ENCODE results near the gene TEX101. TPM values are rescaled to one million over a fixed set of nuclear protein-coding genes. Genes with fewer than 3 reads are reported as not detected.
"Not testable (repeated sequence)": the region's sequence is repeated elsewhere in the genome, so short reads cannot be mapped to it uniquely, and the experiment has no call there.

The TEX101 gene
- total RNA-seq, 5 donors from 2014 or later (not counting 1 experiment from before 2014, with no cell fraction given), result not detected

GRCh38 chr19:43380008-43380407, 34.7 kb upstream of the TEX101 start:
- no peaks in the 10 kb centered on the region for H3K9me3 Mint-ChIP-seq
- Histone ChIP-seq H3K9me3 (no peaks in the 10 kb centered on the region), H3K36me3 (ENCODE audit: control insufficient read depth in 2 of 2, extremely low read depth in 1 of 2, insufficient read depth in 1 of 2, low read length in 1 of 2) (no peaks in the 10 kb centered on the region), H3K27ac (ENCODE audit: low read length) (no peak overlapping the region), H3K27me3 (replicated peaks in 1 of 2; ENCODE audit: control insufficient read depth in 2 of 2, extremely low read depth in 1 of 2, insufficient read depth in 2 of 2, low read length in 1 of 2) (no peaks in the 10 kb centered on the region), H3K4me1 (ENCODE audit: control insufficient read depth in 1 of 2, extremely low read depth in 1 of 2, insufficient read depth in 2 of 2, low read length in 2 of 2) (no peaks in the 10 kb centered on the region), H3K4me3 (ENCODE audit: control insufficient read depth in 1 of 2, extremely low read depth in 1 of 2, low read length in 1 of 2) (no peak overlapping the region)
- ATAC-seq (replicated peaks in 1 of 4), result no peak
- ChIA-PET CTCF (no interaction called here), POLR2A (no interaction called here)
- H3K27me3 Mint-ChIP-seq, result peaks cover 9 to 14% of the 10 kb centered on the region in 2 donors
- H3K36me3 Mint-ChIP-seq, result no peaks in the 10 kb centered on the region
- 95% methylated on average over 14 of the region's 14 CpGs for WGBS (ENCODE audit: insufficient coverage)
- no peak overlapping the region for H3K27ac Mint-ChIP-seq
- no peak overlapping the region for H3K4me3 Mint-ChIP-seq
- no peak for DNase-seq
- H3K4me1 Mint-ChIP-seq, result no peaks in the 10 kb centered on the region

- H3K36me3 ChIP-seq (ENCODE audit: control insufficient read depth in 2 of 2, extremely low read depth in 1 of 2, insufficient read depth in 1 of 2, low read length in 1 of 2), result no peaks in the 10 kb centered on the region
- H3K9me3 ChIP-seq, result no peaks in the 10 kb centered on the region
- no peak overlapping the region for H3K4me3 ChIP-seq (ENCODE audit: control insufficient read depth in 1 of 2, extremely low read depth in 1 of 2, low read length in 1 of 2)
- Mint-ChIP-seq H3K27ac (no peak overlapping the region), H3K27me3 (peaks cover 9 to 14% of the 10 kb centered on the region in 2 donors), H3K4me3 (no peak overlapping the region), H3K4me1 (no peaks in the 10 kb centered on the region), H3K9me3 (peaks cover under 1 to 2% (median 2%) of the 10 kb centered on the region in 3 donors), H3K36me3 (no peaks in the 10 kb centered on the region)
- CTCF ChIA-PET, result no interaction called here
- no peaks in the 10 kb centered on the region for H3K27me3 ChIP-seq (replicated peaks in 1 of 2; ENCODE audit: control insufficient read depth in 2 of 2, extremely low read depth in 1 of 2, insufficient read depth in 2 of 2, low read length in 1 of 2)
- ATAC-seq (replicated peaks in 1 of 4) (no peak), DNase-seq (no peak)
- POLR2A ChIA-PET, result no interaction called here
- no peak overlapping the region for H3K27ac ChIP-seq (ENCODE audit: low read length)
- whole genome bisulfite sequencing (ENCODE audit: insufficient coverage), result 61% methylated on average over 2 of the region's 4 CpGs
- H3K4me1 ChIP-seq (ENCODE audit: control insufficient read depth in 1 of 2, extremely low read depth in 1 of 2, insufficient read depth in 2 of 2, low read length in 2 of 2), result no peaks in the 10 kb centered on the region
These were observed 33.8 kb upstream of the TEX101 start for GRCh38 chr19:43380771-43381386.

GRCh38 chr19:43382586-43383216, 32.0 kb upstream of the TEX101 start:
- H3K27ac ChIP-seq (ENCODE audit: low read length); POLR2A ChIA-PET; H3K36me3 Mint-ChIP-seq; H3K4me1 Mint-ChIP-seq; H3K4me1 ChIP-seq (ENCODE audit: control insufficient read depth in 1 of 2, extremely low read depth in 1 of 2, insufficient read depth in 2 of 2, low read length in 2 of 2); ATAC-seq (replicated peaks in 1 of 4); H3K4me3 Mint-ChIP-seq; CTCF ChIA-PET; H3K9me3 ChIP-seq; H3K27me3 ChIP-seq (replicated peaks in 1 of 2; ENCODE audit: control insufficient read depth in 2 of 2, extremely low read depth in 1 of 2, insufficient read depth in 2 of 2, low read length in 1 of 2); H3K36me3 ChIP-seq (ENCODE audit: control insufficient read depth in 2 of 2, extremely low read depth in 1 of 2, insufficient read depth in 1 of 2, low read length in 1 of 2); H3K27ac Mint-ChIP-seq; H3K4me3 ChIP-seq (ENCODE audit: control insufficient read depth in 1 of 2, extremely low read depth in 1 of 2, low read length in 1 of 2); DNase-seq; H3K9me3 Mint-ChIP-seq: not testable (repeated sequence)
- WGBS (ENCODE audit: insufficient coverage), result no CpG with 5 or more reads among the region's 12 CpGs
- peaks cover 9 to 14% of the 10 kb centered on the region in 2 donors for H3K27me3 Mint-ChIP-seq

- H3K27me3 ChIP-seq (replicated peaks in 1 of 2; ENCODE audit: control insufficient read depth in 2 of 2, extremely low read depth in 1 of 2, insufficient read depth in 2 of 2, low read length in 1 of 2); H3K27ac Mint-ChIP-seq; H3K9me3 ChIP-seq; H3K4me3 ChIP-seq (ENCODE audit: control insufficient read depth in 1 of 2, extremely low read depth in 1 of 2, low read length in 1 of 2); ATAC-seq (replicated peaks in 1 of 4); CTCF ChIA-PET; H3K36me3 Mint-ChIP-seq; POLR2A ChIA-PET; DNase-seq; H3K4me1 Mint-ChIP-seq; H3K4me1 ChIP-seq (ENCODE audit: control insufficient read depth in 1 of 2, extremely low read depth in 1 of 2, insufficient read depth in 2 of 2, low read length in 2 of 2); H3K36me3 ChIP-seq (ENCODE audit: control insufficient read depth in 2 of 2, extremely low read depth in 1 of 2, insufficient read depth in 1 of 2, low read length in 1 of 2); H3K27ac ChIP-seq (ENCODE audit: low read length); H3K9me3 Mint-ChIP-seq; H3K4me3 Mint-ChIP-seq: not testable (repeated sequence)
- H3K27me3 Mint-ChIP-seq, result peaks cover 9 to 14% of the 10 kb centered on the region in 2 donors
- 87% methylated on average over 4 of the region's 7 CpGs for WGBS (ENCODE audit: insufficient coverage)
These were observed 31.4 kb upstream of the TEX101 start for GRCh38 chr19:43383254-43383653.

GRCh38 chr19:43383759-43384158, 30.9 kb upstream of the TEX101 start:
- H3K27me3 ChIP-seq (replicated peaks in 1 of 2; ENCODE audit: control insufficient read depth in 2 of 2, extremely low read depth in 1 of 2, insufficient read depth in 2 of 2, low read length in 1 of 2); H3K27ac ChIP-seq (ENCODE audit: low read length); H3K9me3 Mint-ChIP-seq; H3K4me1 ChIP-seq (ENCODE audit: control insufficient read depth in 1 of 2, extremely low read depth in 1 of 2, insufficient read depth in 2 of 2, low read length in 2 of 2); POLR2A ChIA-PET; H3K36me3 Mint-ChIP-seq; DNase-seq; CTCF ChIA-PET; H3K36me3 ChIP-seq (ENCODE audit: control insufficient read depth in 2 of 2, extremely low read depth in 1 of 2, insufficient read depth in 1 of 2, low read length in 1 of 2); H3K4me1 Mint-ChIP-seq; H3K4me3 Mint-ChIP-seq; H3K4me3 ChIP-seq (ENCODE audit: control insufficient read depth in 1 of 2, extremely low read depth in 1 of 2, low read length in 1 of 2); H3K9me3 ChIP-seq; ATAC-seq (replicated peaks in 1 of 4); H3K27ac Mint-ChIP-seq: not testable (repeated sequence)
- H3K27me3 Mint-ChIP-seq, result peaks cover 9 to 14% of the 10 kb centered on the region in 2 donors
- WGBS (ENCODE audit: insufficient coverage), result no CpG with 5 or more reads among the region's 3 CpGs

- H3K4me3 ChIP-seq (ENCODE audit: control insufficient read depth in 1 of 2, extremely low read depth in 1 of 2, low read length in 1 of 2); H3K9me3 ChIP-seq; H3K4me1 ChIP-seq (ENCODE audit: control insufficient read depth in 1 of 2, extremely low read depth in 1 of 2, insufficient read depth in 2 of 2, low read length in 2 of 2); H3K27ac Mint-ChIP-seq; H3K27ac ChIP-seq (ENCODE audit: low read length); CTCF ChIA-PET; DNase-seq; H3K4me3 Mint-ChIP-seq; POLR2A ChIA-PET; H3K36me3 ChIP-seq (ENCODE audit: control insufficient read depth in 2 of 2, extremely low read depth in 1 of 2, insufficient read depth in 1 of 2, low read length in 1 of 2); H3K27me3 ChIP-seq (replicated peaks in 1 of 2; ENCODE audit: control insufficient read depth in 2 of 2, extremely low read depth in 1 of 2, insufficient read depth in 2 of 2, low read length in 1 of 2); H3K9me3 Mint-ChIP-seq; H3K4me1 Mint-ChIP-seq; ATAC-seq (replicated peaks in 1 of 4); H3K36me3 Mint-ChIP-seq: not testable (repeated sequence)
- WGBS (ENCODE audit: insufficient coverage), result 80% methylated on average over 2 of the region's 11 CpGs
- peaks cover 21 to 28% of the 10 kb centered on the region in 2 donors for H3K27me3 Mint-ChIP-seq
These were observed 23.7 kb upstream of the TEX101 start for GRCh38 chr19:43390903-43391551.

Data from T-cell (primary cell).